H9 (cell line): ENCODE results near the gene DIP2C. TPM values are rescaled to one million over a fixed set of nuclear protein-coding genes. Genes with fewer than 3 reads are reported as not detected.

Experiments used
- DNase-seq: peaks from one replicate; pipeline ENCODE4 v3.0.0-alpha.2; 2017
- H2AFZ ChIP-seq: one replicate; pipeline ENCODE4 v1.6.1; 2013; ENCODE audit warnings: mild to moderate bottlenecking, low read length, control low read depth, moderate library complexity
- H2AK5ac ChIP-seq: 2 replicates; pipeline ENCODE4 v1.6.1; 2013; ENCODE audit warnings: low read length, control low read depth, mixed read lengths; ENCODE audit not compliant: insufficient read length
- H2BK120ac ChIP-seq: one replicate; pipeline ENCODE4 v1.6.1; 2013; ENCODE audit warnings: low read depth, mild to moderate bottlenecking, low read length, control low read depth, inconsistent platforms; ENCODE audit not compliant: poor library complexity, severe bottlenecking
- H2BK12ac ChIP-seq: 2 replicates; pipeline ENCODE4 v1.6.1; 2013; ENCODE audit warnings: low read length, control low read depth, mixed read lengths, low read depth; ENCODE audit not compliant: insufficient read length
- H2BK15ac ChIP-seq: 2 replicates; pipeline ENCODE4 v1.6.1; 2013; ENCODE audit warnings: low read depth, low read length, control low read depth
- H2BK20ac ChIP-seq: one replicate; pipeline ENCODE4 v1.6.1; 2013; ENCODE audit warnings: low read depth, mild to moderate bottlenecking, low read length, control low read depth, inconsistent platforms; ENCODE audit not compliant: poor library complexity, severe bottlenecking
- H2BK5ac ChIP-seq: 2 replicates; pipeline ENCODE4 v1.6.1; 2013; ENCODE audit warnings: low read length, control low read depth, mixed read lengths; ENCODE audit not compliant: insufficient read length
- H3K14ac ChIP-seq: 2 replicates; pipeline ENCODE4 v1.6.1; 2013; ENCODE audit warnings: low read length, control low read depth; ENCODE audit not compliant: insufficient read depth
- H3K18ac ChIP-seq: 2 replicates; pipeline ENCODE4 v1.6.1; 2013; ENCODE audit warnings: low read depth, mild to moderate bottlenecking, mixed read lengths, low read length, control low read depth; ENCODE audit not compliant: insufficient read length
- H3K23ac ChIP-seq: 2 replicates; pipeline ENCODE4 v1.6.1; 2013; ENCODE audit warnings: low read length, control low read depth, mixed read lengths, low read depth; ENCODE audit not compliant: insufficient read length
- H3K23me2 ChIP-seq: 2 replicates; pipeline ENCODE4 v1.6.1; 2013; ENCODE audit warnings: low read depth, mild to moderate bottlenecking, mixed read lengths, low read length, control low read depth; ENCODE audit not compliant: insufficient read length, poor library complexity, severe bottlenecking
- H3K27ac ChIP-seq: 2 replicates; pipeline ENCODE4 v1.5.1; 2013; ENCODE audit warnings: low read length, control low read depth, mixed read lengths, low read depth; ENCODE audit not compliant: insufficient read length
- H3K27me3 ChIP-seq: 2 replicates; pipeline ENCODE4 v1.6.1; 2013; ENCODE audit warnings: low read length, control low read depth, inconsistent platforms; ENCODE audit not compliant: insufficient read depth
- H3K4ac ChIP-seq: 2 replicates; pipeline ENCODE4 v1.6.1; 2013; ENCODE audit warnings: low read depth, mild to moderate bottlenecking, control low read depth, inconsistent platforms, low read length, moderate library complexity
- H3K4me1 ChIP-seq: 2 replicates; pipeline ENCODE4 v1.6.1; 2013; ENCODE audit warnings: low read length, control low read depth, inconsistent platforms; ENCODE audit not compliant: insufficient read depth
- H3K4me2 ChIP-seq: 2 replicates; pipeline ENCODE4 v1.6.1; 2013; ENCODE audit warnings: low read length, control low read depth, mixed read lengths; ENCODE audit not compliant: insufficient read length, insufficient read depth
- H3K56ac ChIP-seq: 2 replicates; pipeline ENCODE4 v1.6.1; 2013; ENCODE audit warnings: low read depth, mild to moderate bottlenecking, mixed read lengths, low read length, control low read depth; ENCODE audit not compliant: insufficient read length
- H3K79me1 ChIP-seq: 2 replicates; pipeline ENCODE4 v1.6.1; 2013; ENCODE audit warnings: low read depth, mild to moderate bottlenecking, moderate library complexity, low read length, control low read depth, inconsistent platforms; ENCODE audit not compliant: insufficient read depth, poor library complexity, severe bottlenecking
- H3K79me2 ChIP-seq: 2 replicates; pipeline ENCODE4 v1.6.1; 2013; ENCODE audit warnings: low read length, control low read depth, inconsistent platforms; ENCODE audit not compliant: insufficient read depth
- H3K9ac ChIP-seq: 2 replicates; pipeline ENCODE4 v1.6.1; 2013; ENCODE audit warnings: low read length, control low read depth, mixed read lengths; ENCODE audit not compliant: insufficient read length; ENCODE audit errors: extremely low read depth
- H3K9me3 ChIP-seq: one replicate; pipeline ENCODE4 v1.6.1; 2013; ENCODE audit warnings: low read depth, low read length, inconsistent platforms; ENCODE audit not compliant: control insufficient read depth
- H3T11ph ChIP-seq: one replicate; pipeline ENCODE4 v1.6.1; 2013; ENCODE audit warnings: mild to moderate bottlenecking, low read length, control low read depth, inconsistent platforms
- H4K20me1 ChIP-seq: one replicate; pipeline ENCODE4 v1.6.1; 2013; ENCODE audit not compliant: control insufficient read depth, insufficient read length, insufficient read depth
- H4K5ac ChIP-seq: 2 replicates; pipeline ENCODE4 v1.6.1; 2013; ENCODE audit warnings: low read depth, mild to moderate bottlenecking, mixed read lengths, low read length, control low read depth; ENCODE audit not compliant: insufficient read length
- H4K8ac ChIP-seq: replicated peaks from 2 replicates; pipeline ENCODE4 v1.6.1; 2013; ENCODE audit warnings: low read length, control low read depth, mixed read lengths, low read depth; ENCODE audit not compliant: insufficient read length
- H4K91ac ChIP-seq: 2 replicates; pipeline ENCODE4 v1.6.1; 2013; ENCODE audit warnings: low read depth, mild to moderate bottlenecking, moderate library complexity, mixed read lengths, low read length, control low read depth; ENCODE audit not compliant: insufficient read length
- H3K27ac Mint-ChIP-seq, 3 experiments: 2 replicates in 2 of 3; 3 replicates in 1 of 3; pipeline ENCODE4 v1.8.0; 2020 to 2021; ENCODE audit warnings: mixed read lengths in 3 of 3, mild to moderate bottlenecking in 1 of 3, moderate library complexity in 1 of 3
- H3K27me3 Mint-ChIP-seq: 2 replicates; pipeline ENCODE4 v1.8.0; 2021; ENCODE audit warnings: low read depth, mild to moderate bottlenecking, moderate library complexity, mixed read lengths
- H3K36me3 Mint-ChIP-seq, 3 experiments: 2 replicates in 2 of 3; 3 replicates in 1 of 3; pipeline ENCODE4 v1.8.0; 2020 to 2021; ENCODE audit warnings: low read depth in 3 of 3, mixed read lengths in 3 of 3; ENCODE audit not compliant: insufficient read depth in 1 of 3
- H3K4me1 Mint-ChIP-seq, 2 experiments: 2 replicates each; pipeline ENCODE4 v1.8.0; 2020; ENCODE audit warnings: mixed read lengths in 2 of 2
- H3K4me3 Mint-ChIP-seq, 2 experiments: 2 replicates in 1 of 2; 3 replicates in 1 of 2; pipeline ENCODE4 v1.8.0; 2020 to 2021; ENCODE audit warnings: mild to moderate bottlenecking in 2 of 2, mixed read lengths in 2 of 2, moderate library complexity in 1 of 2
- H3K9me3 Mint-ChIP-seq, 2 experiments: 2 replicates in 1 of 2; 3 replicates in 1 of 2; pipeline ENCODE4 v1.8.0; 2020; ENCODE audit warnings: mild to moderate bottlenecking in 2 of 2, mixed read lengths in 2 of 2, moderate library complexity in 1 of 2
- CTCF ChIP-seq: fragments of 200-600 bp; sonication (generic); conservative IDR thresholded peaks from 3 replicates; pipeline ENCODE4 v1.8.0; 2021; ENCODE audit warnings: antibody characterized with exemption, mild to moderate bottlenecking
- WGBS: extraction: QIAGEN DNeasy Blood & Tissue Kit; methylation state at CpG from one replicate; pipeline ENCODE4 v1.1.7; 2013; ENCODE audit warnings: missing lambda C conversion rate, low lambda C conversion rate, mixed read lengths; ENCODE audit not compliant: insufficient read length; ENCODE audit errors: extremely low coverage; 5-methylcytosine and 5-hydroxymethylcytosine counted together
- total RNA-seq: library from RNA; stranded (reverse); gene quantifications from 2 replicates; pipeline ENCODE4 v1.2.1, GENCODE V29; 2021

Gene DIP2C
- total RNA-seq, 1 experiment from 2014 or later, result 7.9 TPM

- Histone ChIP-seq H4K8ac (no peak overlapping the region), H3K27me3 (no peaks in the 10 kb centered on the region), H3K9ac (no peak overlapping the region), H2BK12ac (no peak overlapping the region), H3K4me2 (no peak overlapping the region), H2BK120ac (no peak overlapping the region), H2BK15ac (no peak overlapping the region), H3K79me2 (no peaks in the 10 kb centered on the region; the same call in 1 of the 2 replicates), H3K56ac (no peak overlapping the region), H2AFZ (no peak overlapping the region), H3K14ac (no peak overlapping the region), H4K20me1 (no peaks in the 10 kb centered on the region), H3K4ac (no peak overlapping the region), H3K23ac (no peak overlapping the region), H3K9me3 (no peaks in the 10 kb centered on the region), H3K27ac (no peak overlapping the region), H2BK20ac (no peak overlapping the region), H2BK5ac (no peak overlapping the region), H3T11ph (no peak overlapping the region), H4K91ac (no peak overlapping the region), H4K5ac (no peak overlapping the region), H3K23me2 (no peaks in the 10 kb centered on the region), H3K4me1 (no peaks in the 10 kb centered on the region), H2AK5ac (no peak overlapping the region), H3K18ac (no peak overlapping the region), H3K79me1 (peaks cover 5% of the 10 kb centered on the region)
- Mint-ChIP-seq H3K9me3 (no peaks in the 10 kb centered on the region), H3K36me3 (no peaks in the 10 kb centered on the region), H3K27ac (peak overlapping the region in 2 of 3 experiments; percentile 23 to 39; a peak in 2 of 7 replicates), H3K4me3 (no peak overlapping the region), H3K4me1 (peaks cover 15 to 20% of the 10 kb centered on the region in 2 experiments), H3K27me3 (no peaks in the 10 kb centered on the region)
- no peak for DNase-seq
- no CpG with 5 or more reads among the region's 11 CpGs for WGBS
- no peak for TF ChIP-seq CTCF
Observed at GRCh38 chr10:586716-587115, 102.8 kb downstream of the DIP2C start.
